Endodermal cell (in vitro differentiated cells): ENCODE data around the gene KRTAP2-1. TPM values are rescaled to one million over a fixed set of nuclear protein-coding genes. Genes with fewer than 3 reads are reported as not detected.

Source experiments
- DNase-seq: peaks from one replicate; pipeline ENCODE4 v3.0.0-alpha.2; 2017
- H3K27ac ChIP-seq: 2 replicates; pipeline ENCODE4 v1.5.1; 2013; ENCODE audit warnings: mild to moderate bottlenecking, low read depth, low read length, moderate library complexity
- H3K27me3 ChIP-seq: 2 replicates; pipeline ENCODE4 v1.6.1; 2013; ENCODE audit warnings: mild to moderate bottlenecking, low read length, moderate library complexity; ENCODE audit not compliant: insufficient read depth, control insufficient read depth, poor library complexity, severe bottlenecking
- H3K36me3 ChIP-seq: 2 replicates; pipeline ENCODE4 v1.7.0; 2013; ENCODE audit warnings: mild to moderate bottlenecking, low read length, moderate library complexity; ENCODE audit not compliant: control insufficient read depth, insufficient read depth
- H3K4me1 ChIP-seq: one replicate; pipeline ENCODE4 v1.7.0; 2013; ENCODE audit warnings: low read length; ENCODE audit not compliant: control insufficient read depth, insufficient read depth
- H3K4me3 ChIP-seq: 2 replicates; pipeline ENCODE4 v1.5.1; 2013; ENCODE audit warnings: mild to moderate bottlenecking, low read length, moderate library complexity
- H3K9ac ChIP-seq: 2 replicates; pipeline ENCODE4 v1.6.1; 2013; ENCODE audit warnings: mild to moderate bottlenecking, low read length, moderate library complexity; ENCODE audit not compliant: poor library complexity, severe bottlenecking; ENCODE audit errors: extremely low read depth
- H3K9me3 ChIP-seq: 2 replicates; pipeline ENCODE4 v1.6.1; 2013; ENCODE audit warnings: mild to moderate bottlenecking, low read length, moderate library complexity; ENCODE audit not compliant: control insufficient read depth
- H3K27ac Mint-ChIP-seq: 2 replicates; pipeline ENCODE4 v1.8.0; 2020; ENCODE audit warnings: mixed read lengths
- H3K27me3 Mint-ChIP-seq: 2 replicates; pipeline ENCODE4 v1.8.0; 2021; ENCODE audit warnings: mild to moderate bottlenecking, mixed read lengths; ENCODE audit not compliant: insufficient read depth
- H3K36me3 Mint-ChIP-seq: 2 replicates; pipeline ENCODE4 v1.8.0; 2020; ENCODE audit warnings: low read depth, mixed read lengths
- H3K4me1 Mint-ChIP-seq: 2 replicates; pipeline ENCODE4 v1.8.0; 2020; ENCODE audit warnings: mixed read lengths
- H3K4me3 Mint-ChIP-seq: 2 replicates; pipeline ENCODE4 v1.8.0; 2020; ENCODE audit warnings: mild to moderate bottlenecking, moderate library complexity, mixed read lengths
- H3K9me3 Mint-ChIP-seq: 2 replicates; pipeline ENCODE4 v1.8.0; 2020; ENCODE audit warnings: mild to moderate bottlenecking, mixed read lengths
- WGBS, 2 experiments: methylation state at CpG; one replicate each; pipeline versions ENCODE4 v1.1.5 to v1.1.7; 2013; ENCODE audit warnings: missing lambda C conversion rate in 2 of 2, mixed read lengths in 1 of 2; ENCODE audit not compliant: insufficient coverage in 1 of 2, insufficient read length in 1 of 2; 5-methylcytosine and 5-hydroxymethylcytosine counted together
- total RNA-seq, 2 donors: library from RNA; stranded (reverse); fragmentation: NEBNext Ultra II Directional in 1 of 2; extraction: Animal tissue kit (Norgen Biotek cat#: 25700) in 1 of 2; gene quantifications; 2 replicates in 1 of 2; 3 replicates in 1 of 2; pipeline ENCODE4 v1.2.1, GENCODE V29; 2021
- TF ChIP-seq, protein P1 (sequence below): fragments of 200-600 bp; sonication (generic); conservative IDR thresholded peaks from 2 replicates; pipeline ENCODE4 v1.5.0; 2021; ENCODE audit warnings: antibody characterized with exemption, mild to moderate bottlenecking

KRTAP2-1 gene
- total RNA-seq, 2 donors from 2014 or later = not detected

DNA sequence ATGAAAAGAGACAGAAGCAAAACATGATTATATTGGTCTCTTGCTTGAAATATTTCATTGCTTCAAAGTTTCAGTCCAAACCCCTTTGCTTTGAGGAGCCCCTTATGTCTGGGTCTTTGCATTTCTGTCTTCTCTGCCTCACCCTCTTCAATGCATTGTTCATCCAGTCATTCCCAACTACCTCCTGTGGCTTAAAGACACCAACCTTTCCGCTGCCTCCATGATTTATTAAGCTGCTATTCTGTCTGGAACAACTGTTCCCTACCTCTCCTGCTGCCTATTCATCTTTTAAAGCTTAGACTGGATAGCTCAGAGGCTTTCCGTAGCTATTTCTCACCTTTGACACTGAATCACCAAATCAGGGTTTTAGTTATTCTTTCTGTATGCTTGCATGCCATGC lies 49.8 kb downstream of the KRTAP2-1 start:
- no peak overlapping the region for H3K4me3 ChIP-seq
- no peaks in the 10 kb centered on the region for H3K36me3 ChIP-seq
- WGBS, 2 experiments = 87 to 94% methylated on average over 2 of the region's 2 CpGs
- Mint-ChIP-seq H3K4me3 (no peak overlapping the region), H3K27ac (no peak overlapping the region), H3K4me1 (peaks cover 6% of the 10 kb centered on the region), H3K27me3 (no peaks in the 10 kb centered on the region), H3K36me3 (no peaks in the 10 kb centered on the region), H3K9me3 (no peaks in the 10 kb centered on the region)
- H3K27me3 ChIP-seq = no peaks in the 10 kb centered on the region
- TF ChIP-seq, protein P1, sequence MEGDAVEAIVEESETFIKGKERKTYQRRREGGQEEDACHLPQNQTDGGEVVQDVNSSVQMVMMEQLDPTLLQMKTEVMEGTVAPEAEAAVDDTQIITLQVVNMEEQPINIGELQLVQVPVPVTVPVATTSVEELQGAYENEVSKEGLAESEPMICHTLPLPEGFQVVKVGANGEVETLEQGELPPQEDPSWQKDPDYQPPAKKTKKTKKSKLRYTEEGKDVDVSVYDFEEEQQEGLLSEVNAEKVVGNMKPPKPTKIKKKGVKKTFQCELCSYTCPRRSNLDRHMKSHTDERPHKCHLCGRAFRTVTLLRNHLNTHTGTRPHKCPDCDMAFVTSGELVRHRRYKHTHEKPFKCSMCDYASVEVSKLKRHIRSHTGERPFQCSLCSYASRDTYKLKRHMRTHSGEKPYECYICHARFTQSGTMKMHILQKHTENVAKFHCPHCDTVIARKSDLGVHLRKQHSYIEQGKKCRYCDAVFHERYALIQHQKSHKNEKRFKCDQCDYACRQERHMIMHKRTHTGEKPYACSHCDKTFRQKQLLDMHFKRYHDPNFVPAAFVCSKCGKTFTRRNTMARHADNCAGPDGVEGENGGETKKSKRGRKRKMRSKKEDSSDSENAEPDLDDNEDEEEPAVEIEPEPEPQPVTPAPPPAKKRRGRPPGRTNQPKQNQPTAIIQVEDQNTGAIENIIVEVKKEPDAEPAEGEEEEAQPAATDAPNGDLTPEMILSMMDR = no peak
- H3K9ac ChIP-seq = no peak overlapping the region
- H3K9me3 ChIP-seq = no peaks in the 10 kb centered on the region
- no peak for DNase-seq
- no peaks in the 10 kb centered on the region for H3K4me1 ChIP-seq
- H3K27ac ChIP-seq = no peak overlapping the region

DNA sequence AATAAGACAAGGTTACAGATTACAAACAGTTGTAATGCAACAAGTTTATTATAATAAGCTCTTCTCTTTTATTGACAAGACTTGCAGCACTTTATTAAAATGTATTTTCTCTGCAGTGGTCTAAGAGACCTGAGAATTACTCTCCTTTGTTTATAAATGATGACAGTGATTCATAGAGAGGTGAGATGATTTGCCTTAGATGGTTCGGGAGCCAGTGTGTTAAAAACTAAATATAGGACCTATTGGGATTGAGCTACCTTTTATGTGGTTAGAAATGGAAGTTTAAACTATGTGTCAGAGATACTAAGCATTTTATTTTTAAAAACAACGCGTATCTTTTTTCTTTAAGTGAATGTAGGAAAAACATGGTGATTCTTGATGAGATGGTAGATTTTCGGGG lies 50.3 kb downstream of the KRTAP2-1 start:
- H3K36me3 Mint-ChIP-seq = no peaks in the 10 kb centered on the region
- no peak overlapping the region for H3K27ac Mint-ChIP-seq
- peaks cover 6% of the 10 kb centered on the region for H3K4me1 Mint-ChIP-seq
- TF ChIP-seq, protein P1 = no peak
- H3K27me3 ChIP-seq = no peaks in the 10 kb centered on the region
- H3K4me1 ChIP-seq = no peaks in the 10 kb centered on the region
- no peak overlapping the region for H3K9ac ChIP-seq
- H3K36me3 ChIP-seq = no peaks in the 10 kb centered on the region
- no peaks in the 10 kb centered on the region for H3K9me3 Mint-ChIP-seq
- no peak overlapping the region for H3K4me3 ChIP-seq
- H3K9me3 ChIP-seq = no peaks in the 10 kb centered on the region
- no peak overlapping the region for H3K4me3 Mint-ChIP-seq
- H3K27ac ChIP-seq = no peak overlapping the region
- H3K27me3 Mint-ChIP-seq = no peaks in the 10 kb centered on the region
- no peak for DNase-seq
- WGBS, 2 experiments = 93 to 97% methylated on average over 3 of the region's 4 CpGs

Other genes with a start within 250 kb of the KRTAP2-1 start
- not detected for gene KRT28, start 247.4 kb downstream of the KRTAP2-1 start, total RNA-seq
- 10 to 100 TPM; 22.3 to 46.8 TPM for gene KRT10, start 224.7 kb downstream of the KRTAP2-1 start, total RNA-seq
- gene KRT12, start 180.1 kb downstream of the KRTAP2-1 start, total RNA-seq = not detected
- gene KRT20, start 162.1 kb downstream of the KRTAP2-1 start, total RNA-seq = not detected
- gene KRT23, start 109.7 kb downstream of the KRTAP2-1 start, total RNA-seq = not detected
- gene KRT39, start 80.4 kb downstream of the KRTAP2-1 start, total RNA-seq = not detected
- gene KRT40, start 63.0 kb downstream of the KRTAP2-1 start, total RNA-seq = not detected
- gene KRTAP3-3, start 53.2 kb downstream of the KRTAP2-1 start, total RNA-seq = not detected
- not detected for gene KRTAP3-2, start 47.4 kb downstream of the KRTAP2-1 start, total RNA-seq
- not detected for gene KRTAP3-1, start 38.2 kb downstream of the KRTAP2-1 start, total RNA-seq
- not detected for gene KRTAP1-5, start 20.1 kb downstream of the KRTAP2-1 start, total RNA-seq
- gene KRTAP1-4, start 17.1 kb downstream of the KRTAP2-1 start, total RNA-seq = not detected
- gene KRTAP1-3, start 12.4 kb downstream of the KRTAP2-1 start, total RNA-seq = not detected
- not detected for gene KRTAP1-1, start 5.9 kb downstream of the KRTAP2-1 start, total RNA-seq
- not detected for gene KRTAP2-2, start 7.9 kb upstream of the KRTAP2-1 start, total RNA-seq
- not detected for gene KRTAP2-3, start 12.8 kb upstream of the KRTAP2-1 start, total RNA-seq
- gene KRTAP2-4, start 18.6 kb upstream of the KRTAP2-1 start, total RNA-seq = not detected
- not detected for gene KRTAP4-7, start 36.8 kb upstream of the KRTAP2-1 start, total RNA-seq
- gene KRTAP4-8, start 50.8 kb upstream of the KRTAP2-1 start, total RNA-seq = not detected
- not detected for gene KRTAP4-16, start 54.9 kb upstream of the KRTAP2-1 start, total RNA-seq
- not detected for gene KRTAP4-9, start 58.1 kb upstream of the KRTAP2-1 start, total RNA-seq
- gene KRTAP4-11, start 71.1 kb upstream of the KRTAP2-1 start, total RNA-seq = not detected
- not detected for gene KRTAP4-12, start 76.9 kb upstream of the KRTAP2-1 start, total RNA-seq
- not detected for gene KRTAP4-6, start 93.2 kb upstream of the KRTAP2-1 start, total RNA-seq
- gene KRTAP4-5, start 102.5 kb upstream of the KRTAP2-1 start, total RNA-seq = not detected
- gene KRTAP4-4, start 113.4 kb upstream of the KRTAP2-1 start, total RNA-seq = not detected
- not detected for gene KRTAP4-3, start 120.9 kb upstream of the KRTAP2-1 start, total RNA-seq
- gene KRTAP4-2, start 130.9 kb upstream of the KRTAP2-1 start, total RNA-seq = not detected
- gene KRTAP4-1, start 137.6 kb upstream of the KRTAP2-1 start, total RNA-seq = not detected
- gene KRTAP9-1, start 142.6 kb upstream of the KRTAP2-1 start, total RNA-seq = not detected
- gene KRTAP9-2, start 179.3 kb upstream of the KRTAP2-1 start, total RNA-seq = not detected
- gene KRTAP9-3, start 185.1 kb upstream of the KRTAP2-1 start, total RNA-seq = not detected
- not detected for gene KRTAP9-8, start 190.7 kb upstream of the KRTAP2-1 start, total RNA-seq
- gene KRTAP9-4, start 202.4 kb upstream of the KRTAP2-1 start, total RNA-seq = not detected
- not detected for gene KRTAP9-9, start 208.1 kb upstream of the KRTAP2-1 start, total RNA-seq
- not detected for gene KRTAP9-6, start 218.1 kb upstream of the KRTAP2-1 start, total RNA-seq
- gene KRTAP9-7, start 228.4 kb upstream of the KRTAP2-1 start, total RNA-seq = not detected